HG03039 (cell line): ENCODE results near the gene ARTN.

Experiments used
- ATAC-seq: cut with Tn5 transposase; IDR thresholded peaks from one replicate; pipeline ENCODE4 v1.9.1; 2021; ENCODE audit warnings: mild to moderate bottlenecking, moderate library complexity; ENCODE audit not compliant: unreplicated experiment

The ARTN gene, protein sequence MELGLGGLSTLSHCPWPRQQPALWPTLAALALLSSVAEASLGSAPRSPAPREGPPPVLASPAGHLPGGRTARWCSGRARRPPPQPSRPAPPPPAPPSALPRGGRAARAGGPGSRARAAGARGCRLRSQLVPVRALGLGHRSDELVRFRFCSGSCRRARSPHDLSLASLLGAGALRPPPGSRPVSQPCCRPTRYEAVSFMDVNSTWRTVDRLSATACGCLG

DNA sequence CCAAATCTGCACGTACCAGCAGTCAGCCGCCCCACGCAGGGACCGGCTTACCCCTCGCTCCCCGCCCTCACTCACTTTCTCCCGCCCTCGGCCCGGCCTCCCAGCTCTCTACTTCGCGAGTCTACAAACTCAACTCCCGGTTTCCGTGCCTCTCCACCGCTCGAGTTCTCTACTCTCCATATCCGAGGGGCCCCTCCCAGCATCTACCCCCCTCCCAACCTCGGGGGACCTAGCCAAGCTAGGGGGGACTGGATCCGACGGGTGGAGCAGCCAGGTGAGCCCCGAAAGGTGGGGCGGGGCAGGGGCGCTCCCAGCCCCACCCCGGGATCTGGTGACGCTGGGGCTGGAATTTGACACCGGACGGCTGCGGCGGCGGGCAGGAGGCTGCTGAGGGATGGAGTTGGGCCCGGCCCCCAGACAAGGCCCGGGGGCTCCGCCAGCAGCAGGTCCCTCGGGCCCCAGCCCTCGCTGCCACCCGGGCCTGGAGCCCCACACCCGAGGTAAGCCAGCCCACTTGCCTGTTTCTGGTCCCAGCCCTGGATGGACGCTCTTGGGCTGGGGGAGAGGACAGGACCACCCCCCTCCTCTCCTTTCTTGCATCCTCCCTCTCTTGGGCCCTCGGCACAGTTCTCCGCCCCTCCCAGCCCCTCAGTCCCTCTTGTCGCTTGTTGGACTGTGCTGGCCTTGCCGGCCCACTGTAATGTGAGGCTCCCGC is at the start of gene ARTN:
ARTN (plus strand) TSS at position 416 of the 715 bp plus-strand sequence. CDS start 1,856 bp downstream, outside the sequence.
- no peak for ATAC-seq

DNA sequence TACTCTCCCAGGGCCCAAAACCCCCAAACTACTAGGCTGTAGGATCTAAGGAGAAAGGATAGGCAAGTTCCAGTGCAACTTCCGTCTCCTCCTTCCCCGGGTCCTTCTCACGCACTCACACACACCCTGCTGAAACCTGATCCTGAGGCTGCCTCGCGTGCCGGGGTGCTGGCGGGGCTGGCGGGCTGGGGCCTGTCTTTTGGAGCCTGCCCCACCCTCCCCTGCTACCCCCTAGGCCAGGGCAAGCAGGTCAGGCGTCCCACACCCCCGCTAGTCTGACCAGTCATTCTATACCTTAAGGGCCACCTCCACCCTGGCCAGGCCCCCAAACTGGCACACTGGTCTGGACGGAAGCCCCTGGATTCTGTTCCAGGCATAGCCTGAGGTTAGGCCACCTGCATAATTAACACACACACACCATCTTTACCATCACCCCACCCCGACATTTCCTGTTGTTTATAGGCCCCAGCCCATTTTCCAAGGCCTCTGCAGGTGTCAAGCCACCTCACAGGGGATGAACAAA is 48.3 kb upstream of the ARTN start:
- no peak for ATAC-seq

DNA sequence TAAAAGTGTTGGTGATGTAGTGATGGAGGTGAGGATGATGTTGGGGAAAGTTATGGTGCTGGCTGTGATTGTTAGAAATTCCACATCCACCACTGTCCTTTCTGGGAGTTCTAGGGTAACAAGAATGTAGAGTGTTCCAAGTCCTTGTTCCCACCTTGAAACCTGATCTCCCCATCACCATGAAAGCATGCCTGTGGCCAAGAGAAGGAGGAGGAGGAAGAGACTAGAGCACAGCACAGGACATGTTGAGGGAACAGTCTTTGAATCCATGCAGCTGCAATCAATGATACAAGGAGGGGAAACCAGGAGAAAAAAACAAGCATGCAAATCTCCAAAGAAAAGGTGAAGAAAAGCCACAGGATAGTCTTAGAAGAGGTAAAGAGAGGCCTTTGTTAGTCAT is 45.9 kb upstream of the ARTN start:
- ATAC-seq = no peak

DNA sequence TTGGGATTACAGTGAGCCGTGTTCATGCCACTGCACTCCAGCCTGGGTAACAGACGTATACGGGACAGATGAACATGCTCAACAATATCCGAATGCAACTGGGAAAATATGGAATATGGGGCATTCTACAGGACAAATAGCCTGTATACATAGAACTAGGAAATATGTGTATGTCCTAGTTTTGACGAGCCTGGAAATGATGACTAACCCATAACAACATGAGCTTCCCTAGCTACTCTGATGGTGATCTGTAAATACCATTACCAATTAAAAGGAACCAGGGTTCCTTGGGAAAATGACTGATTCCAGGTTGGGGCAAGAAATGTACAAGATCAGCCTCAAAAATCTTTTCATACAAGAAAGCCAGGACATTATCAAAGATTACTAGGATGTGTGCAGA is 42.8 kb upstream of the ARTN start:
- ATAC-seq = no peak

DNA sequence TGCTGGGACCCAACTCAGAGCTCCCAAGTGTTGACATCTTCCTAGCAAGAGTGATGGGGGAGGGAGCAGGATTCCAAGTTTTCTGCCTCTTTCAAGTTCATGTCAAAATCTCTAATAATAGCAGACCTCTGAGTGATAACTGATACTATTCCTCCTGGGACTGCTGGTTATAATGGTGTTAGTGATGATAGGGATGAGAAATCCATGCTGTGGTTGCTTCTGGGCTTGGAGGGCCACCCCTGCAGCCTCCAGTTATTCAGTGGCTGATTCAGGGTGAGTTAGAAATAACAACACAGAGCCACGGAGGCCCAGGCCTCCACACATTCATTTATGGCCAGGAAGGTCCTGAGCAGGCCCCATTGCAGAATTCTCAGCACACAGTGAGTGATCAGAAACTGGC is 40.6 kb upstream of the ARTN start:
- ATAC-seq = no peak

DNA sequence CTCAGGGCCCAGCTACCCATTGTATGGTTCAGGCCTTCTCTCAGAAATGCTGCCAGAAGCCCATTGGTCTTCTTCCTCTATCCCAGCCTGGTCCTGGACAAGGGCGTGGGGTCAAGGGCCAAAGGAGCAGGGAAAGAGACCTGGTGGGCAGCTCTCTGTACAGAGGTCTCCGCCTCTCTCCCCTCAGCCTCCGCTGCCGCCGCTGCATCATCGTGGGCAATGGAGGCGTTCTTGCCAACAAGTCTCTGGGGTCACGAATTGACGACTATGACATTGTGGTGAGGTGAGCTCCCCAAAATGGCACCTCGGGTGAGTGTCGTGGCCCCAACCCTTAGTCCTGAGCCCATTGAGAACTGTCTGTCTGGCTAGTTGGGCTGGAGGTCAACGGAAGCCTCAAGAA is 34.6 kb upstream of the ARTN start:
- no peak for ATAC-seq

DNA sequence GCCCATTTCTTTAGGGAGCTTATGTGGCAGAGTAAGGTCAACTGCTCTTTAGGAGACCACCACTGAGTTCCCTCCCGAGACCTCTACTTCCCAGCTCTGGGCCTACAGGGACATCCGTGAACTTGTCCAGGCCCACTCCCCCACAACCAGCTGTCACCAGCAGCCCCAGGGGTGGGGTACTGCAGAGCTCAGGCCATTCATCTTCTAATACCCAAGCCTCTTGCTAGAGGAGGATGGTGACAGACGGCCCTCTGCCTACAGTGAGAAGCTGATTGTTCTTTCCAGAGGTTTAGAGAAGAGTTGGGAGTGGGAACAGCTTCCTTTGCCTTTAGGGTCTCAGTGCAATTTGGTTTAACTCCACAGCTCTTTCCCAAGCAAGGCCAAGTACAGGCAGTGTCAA is 33.2 kb upstream of the ARTN start:
- no peak for ATAC-seq

DNA sequence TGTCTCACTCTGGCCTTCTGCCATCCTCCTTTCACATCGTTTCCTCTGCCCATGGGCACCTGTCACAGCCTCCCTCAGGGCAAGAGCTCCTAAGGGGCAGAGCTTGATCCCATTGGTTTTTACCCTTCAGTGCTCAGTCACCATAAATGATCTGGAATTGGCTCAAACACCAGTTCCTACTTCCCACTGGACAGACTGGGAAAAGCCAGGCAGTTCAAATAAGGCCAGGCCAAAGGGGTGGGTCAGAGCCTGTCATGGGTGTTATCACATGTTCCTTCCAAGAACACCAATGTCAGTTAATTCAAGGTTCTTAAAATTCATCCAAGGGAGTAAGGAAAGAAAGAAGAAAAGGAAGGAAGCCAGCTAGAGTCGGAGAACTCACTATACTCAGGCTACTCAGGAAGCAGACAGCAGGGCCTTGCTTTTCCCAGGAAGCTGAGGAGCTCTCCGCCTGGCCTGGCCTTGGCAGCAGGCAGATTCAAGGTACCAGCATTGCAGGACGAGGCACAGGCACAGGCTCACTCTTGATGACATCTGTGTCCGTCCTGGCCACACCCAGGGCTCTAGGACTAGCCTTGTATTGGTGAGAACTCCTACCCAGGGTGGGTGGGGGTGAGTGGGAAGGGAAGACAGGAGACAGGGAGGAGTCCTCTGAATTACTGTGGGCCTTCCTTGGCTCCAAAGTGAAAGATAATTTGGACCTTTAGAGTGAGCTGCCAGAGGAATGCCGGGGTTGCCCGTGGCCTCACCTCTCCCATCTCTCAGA is 32.2 kb upstream of the ARTN start:
- no peak for ATAC-seq

DNA sequence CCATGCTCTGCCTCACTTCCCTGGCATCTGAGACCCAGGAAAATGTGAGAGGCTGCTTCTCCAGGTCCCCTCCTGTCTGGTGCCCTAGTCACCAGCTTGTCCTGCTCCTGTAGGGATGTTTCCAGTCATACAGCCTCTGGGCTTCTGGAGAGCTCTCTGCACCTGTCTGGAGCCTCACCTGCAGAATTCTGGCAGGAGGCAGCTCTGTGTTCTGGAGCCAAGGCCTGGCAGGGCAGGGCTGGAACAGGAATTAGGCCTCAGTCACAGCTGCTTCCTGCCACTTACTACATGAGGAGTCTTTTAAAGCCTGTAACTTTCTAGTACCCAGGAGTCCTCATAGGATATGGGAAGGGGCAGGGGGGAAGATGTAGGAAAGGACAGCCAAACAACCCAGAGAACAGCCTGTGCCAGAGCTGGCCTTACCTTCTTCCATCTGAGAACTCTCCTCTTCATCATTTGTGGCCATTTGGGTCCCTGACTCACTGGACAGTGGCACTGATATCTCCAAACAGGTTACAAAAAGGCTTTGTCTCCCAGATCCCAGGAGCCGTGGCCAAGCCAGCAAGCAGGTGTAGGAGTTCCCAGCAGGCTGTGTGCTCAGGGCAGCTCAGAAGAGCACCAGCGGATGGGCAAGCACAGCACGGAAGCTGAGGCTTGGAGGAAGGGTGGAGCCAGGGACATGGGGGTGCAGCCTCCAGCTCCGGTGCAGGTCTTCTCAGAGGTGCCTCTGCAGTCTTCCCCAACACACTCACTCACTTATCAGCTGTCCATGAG is 31.4 kb upstream of the ARTN start:
- ATAC-seq = no peak

DNA sequence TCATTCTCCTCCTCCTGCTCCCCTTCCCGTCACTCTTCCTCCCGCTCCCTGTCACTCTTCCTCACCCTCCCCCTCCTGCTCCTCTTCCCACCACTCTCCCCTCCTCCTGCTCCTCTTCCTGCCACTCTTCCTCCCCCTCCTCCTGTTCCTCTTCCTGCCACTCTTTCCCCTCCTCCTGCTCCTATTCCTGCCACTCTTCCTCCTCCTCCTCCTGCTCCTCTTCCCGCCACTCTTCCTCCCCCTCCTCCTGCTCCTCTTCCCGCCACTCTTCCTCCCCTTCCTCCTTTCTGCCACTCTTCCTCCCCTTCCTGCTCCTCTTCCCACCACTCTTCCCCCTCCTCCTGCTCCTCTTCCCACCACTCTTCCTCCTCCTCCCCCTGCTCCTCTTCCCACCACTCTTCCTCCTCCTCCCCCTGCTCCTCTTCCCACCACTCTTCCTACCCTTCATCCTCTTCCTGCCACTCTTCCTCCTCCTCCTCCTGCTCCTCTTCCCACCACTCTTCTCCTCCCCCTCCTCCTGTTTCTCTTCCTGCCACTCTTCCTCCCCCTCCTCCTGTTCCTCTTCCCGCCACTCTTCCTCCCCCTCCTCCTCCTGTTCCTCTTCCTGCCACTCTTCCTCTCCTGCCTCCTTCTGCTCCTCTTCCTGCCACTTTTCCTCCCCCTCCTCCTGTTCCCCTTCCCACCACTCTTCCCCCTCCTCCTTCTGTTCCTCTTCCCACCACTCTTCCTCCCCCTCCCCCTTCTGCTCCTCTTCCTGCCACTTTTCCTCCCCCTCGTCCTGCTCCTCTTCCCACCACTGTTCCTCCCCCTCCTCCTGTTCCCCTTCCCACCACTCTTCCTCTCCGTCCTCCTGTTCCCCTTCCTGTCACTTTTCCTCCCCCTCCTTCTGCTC is 28.7 kb upstream of the ARTN start:
- no peak for ATAC-seq

DNA sequence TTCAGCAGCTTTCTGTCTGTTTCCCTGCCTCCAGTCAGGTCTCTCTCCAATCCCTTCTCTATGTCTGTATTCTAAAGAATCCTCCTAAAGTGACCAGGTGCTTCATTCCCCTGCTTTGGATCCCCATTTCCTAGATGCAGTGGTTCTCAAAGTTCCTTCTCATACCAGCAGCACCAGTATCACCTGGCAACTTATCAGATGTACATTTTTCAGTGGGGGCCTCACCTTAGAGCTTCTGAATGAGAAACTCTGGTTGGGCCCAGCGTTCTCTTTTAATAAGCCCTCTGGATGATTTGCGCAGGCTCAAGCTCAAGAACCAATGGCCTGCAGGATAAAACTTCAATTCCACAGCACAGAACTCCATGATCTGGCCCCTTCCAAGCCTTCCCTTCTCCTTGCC is 25.4 kb upstream of the ARTN start:
- ATAC-seq = no peak

DNA sequence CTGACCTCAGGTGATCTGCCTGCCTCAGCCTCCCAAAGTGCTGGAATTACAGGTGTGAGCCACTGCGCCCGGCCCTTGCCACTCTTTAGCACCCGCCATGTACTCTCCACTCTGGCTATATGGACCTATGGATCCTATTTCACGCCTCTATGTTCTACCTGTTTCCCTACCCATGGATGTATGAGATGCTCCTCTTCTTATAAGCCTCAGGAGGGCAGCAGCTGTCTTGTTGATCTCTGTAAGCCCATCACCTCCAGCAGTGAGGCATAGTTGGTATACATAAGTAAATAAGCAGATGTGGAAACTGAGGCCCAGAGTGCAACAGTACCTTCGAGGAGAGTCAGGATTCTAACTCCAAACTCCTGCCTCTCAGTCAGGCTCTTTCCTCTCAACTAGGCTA is 24.7 kb upstream of the ARTN start:
- ATAC-seq = no peak

DNA sequence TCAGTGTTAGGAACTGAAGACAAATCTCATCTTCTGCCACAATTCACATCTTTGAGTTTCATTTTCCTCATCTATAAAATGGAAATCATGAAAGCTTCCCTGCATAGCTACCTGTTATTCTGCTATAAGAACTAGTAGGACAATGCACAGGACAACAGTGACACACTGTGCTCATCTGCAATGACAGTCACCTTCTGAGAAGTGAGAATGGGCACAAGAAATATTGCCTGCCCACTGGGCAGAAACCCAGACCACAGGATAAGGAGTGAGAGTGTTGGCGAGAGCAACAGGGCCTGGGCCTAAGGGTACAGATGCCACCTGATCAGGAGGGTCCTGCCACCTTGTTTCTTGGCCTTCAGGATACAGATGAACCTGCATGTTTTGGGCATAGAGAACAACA is 23.3 kb upstream of the ARTN start:
- ATAC-seq = no peak

DNA sequence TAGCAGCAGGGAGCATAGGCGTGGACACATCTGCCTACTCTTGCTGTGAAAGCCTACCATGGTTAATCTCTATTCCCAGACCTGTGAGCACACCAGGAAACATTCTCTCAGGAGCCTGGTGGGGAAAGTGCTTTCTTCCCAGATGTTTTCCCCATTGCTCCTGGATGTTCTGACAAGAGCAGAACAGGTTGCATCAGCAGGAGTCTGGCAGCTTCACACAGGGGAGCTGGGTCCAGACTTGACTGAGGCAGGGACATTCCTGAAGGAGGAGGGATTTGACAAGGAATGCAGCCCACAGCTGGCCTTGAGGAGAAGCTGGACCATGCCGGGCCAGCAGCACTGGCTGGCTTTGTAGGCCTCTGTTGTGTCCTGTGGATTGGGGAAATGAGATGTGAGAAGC is 21.0 kb upstream of the ARTN start:
- ATAC-seq = no peak

DNA sequence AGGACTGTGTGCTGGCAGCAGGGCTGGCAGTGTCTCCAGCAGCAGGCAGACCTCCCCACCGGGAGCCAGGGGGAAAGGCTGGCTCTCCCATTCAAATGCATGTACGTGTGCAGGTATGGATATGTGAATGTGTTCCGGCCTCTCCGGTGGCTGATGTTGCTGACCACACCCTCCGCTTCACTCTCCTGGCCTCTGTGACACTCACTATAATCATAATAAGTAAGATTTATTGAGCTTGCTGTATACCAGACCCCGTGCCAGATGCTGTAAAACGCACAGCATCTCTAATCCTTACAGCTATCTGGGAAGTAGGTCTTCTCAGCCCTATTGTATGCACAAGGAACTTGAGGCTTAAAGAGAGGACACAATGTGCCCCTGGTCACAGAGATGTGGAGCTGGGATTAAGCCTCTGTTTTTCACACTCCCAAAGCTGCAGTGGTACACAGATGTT is 20.5 kb upstream of the ARTN start:
- no peak for ATAC-seq

DNA sequence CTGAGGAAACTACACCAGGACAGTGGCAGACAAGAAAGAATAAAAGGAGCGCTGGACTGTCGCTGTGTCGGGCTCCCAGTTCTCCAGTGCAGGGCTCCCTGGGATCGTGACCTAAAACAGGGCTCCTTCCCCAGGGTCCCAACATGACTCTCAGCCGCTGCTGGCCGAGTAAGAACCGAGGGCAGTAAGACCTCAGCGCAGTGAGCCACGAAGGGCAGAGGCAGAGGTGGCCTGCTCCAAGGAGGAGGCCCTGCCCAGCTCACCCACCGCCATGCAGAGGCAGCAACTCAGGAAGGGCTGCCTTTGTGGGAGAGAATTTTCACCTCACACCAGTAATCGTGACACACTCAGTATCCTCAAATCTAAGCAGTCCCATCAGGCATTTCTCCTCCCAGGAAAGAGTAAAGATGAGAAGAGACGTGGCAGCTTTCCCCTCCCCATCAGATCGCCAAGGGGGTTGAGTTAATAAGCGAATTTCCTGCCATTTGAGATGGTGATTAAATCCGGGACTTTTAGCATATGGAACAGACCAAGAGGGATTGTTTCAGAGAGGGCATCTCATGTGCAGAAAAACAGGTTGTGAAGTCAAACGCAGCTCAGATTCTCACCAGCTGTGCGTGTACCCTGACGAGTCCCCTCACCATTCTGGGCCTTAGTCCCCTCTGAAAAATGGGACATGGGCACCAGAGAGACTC is 19.8 kb upstream of the ARTN start:
- ATAC-seq = no peak

DNA sequence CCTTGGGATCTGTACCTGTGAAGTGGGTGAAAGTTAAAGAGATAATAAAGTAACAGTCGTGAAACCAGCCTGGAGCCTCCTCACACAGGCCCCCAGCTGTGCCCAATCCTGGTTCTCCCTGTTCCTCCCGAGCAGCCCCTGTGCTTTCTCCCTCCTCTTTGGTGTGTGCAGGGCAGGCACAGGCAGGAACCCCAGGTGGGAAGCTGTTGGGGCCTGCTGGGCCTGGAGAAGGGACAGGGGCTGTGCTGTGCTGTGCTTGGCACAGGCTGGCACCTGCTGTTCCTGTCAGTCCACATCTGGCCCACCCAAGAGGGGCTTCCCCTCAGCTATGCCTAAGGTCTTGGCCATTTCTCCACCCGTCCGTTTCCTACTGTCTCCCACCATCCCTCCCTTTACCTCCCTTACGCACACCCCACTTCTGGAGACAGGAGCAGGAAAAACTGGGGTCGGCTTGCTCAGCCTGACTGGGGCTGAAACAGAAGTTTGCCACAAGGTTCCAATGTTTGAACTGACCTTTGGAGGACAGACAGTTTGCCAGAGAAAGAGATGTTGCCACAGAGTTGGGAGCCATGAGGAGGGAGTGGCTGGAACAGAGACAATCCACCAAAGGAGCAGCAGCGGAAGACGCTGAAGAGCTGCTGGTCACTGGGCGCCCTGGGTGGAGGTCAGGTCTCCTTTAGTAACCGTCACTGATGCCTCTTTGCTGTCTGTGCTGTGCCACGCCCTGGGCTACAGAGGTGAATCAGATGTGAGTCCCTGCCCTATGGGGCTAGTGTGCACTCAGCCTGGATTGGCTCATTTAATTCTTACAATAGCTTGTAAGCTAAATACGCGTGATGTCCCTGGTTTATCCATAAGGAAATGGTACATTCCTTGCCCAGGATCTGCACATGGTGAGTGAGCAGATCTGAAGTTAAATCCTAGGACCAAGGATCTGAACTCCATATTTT is 18.8 kb upstream of the ARTN start:
- ATAC-seq = no peak

DNA sequence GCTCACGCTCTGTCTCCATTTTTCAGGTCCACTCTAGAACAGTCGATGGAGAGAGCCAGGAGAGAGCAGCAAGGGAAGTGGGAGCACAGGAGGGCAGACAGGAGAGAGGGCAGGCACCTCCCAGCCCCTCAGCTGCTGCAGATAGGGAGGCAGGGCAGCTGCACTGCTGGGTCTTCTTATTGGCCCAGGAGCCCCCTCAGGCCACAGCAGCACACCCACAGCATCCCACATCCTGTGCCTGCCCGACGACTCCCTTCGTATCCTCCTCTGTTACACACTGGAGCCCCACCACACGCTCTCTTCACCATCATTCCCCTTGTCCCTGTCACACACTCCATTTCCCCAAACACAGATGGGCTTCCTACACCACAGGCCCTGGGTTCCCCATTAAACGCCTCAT is 13.7 kb upstream of the ARTN start:
- no peak for ATAC-seq
